ENCODE results near the gene SLC25A38. TPM values are rescaled to one million over a fixed set of nuclear protein-coding genes. Genes with fewer than 3 reads are reported as not detected.

The SLC25A38 gene
- total and polyA plus RNA-seq, 2 donors from 2014 or later, result 24.9 to 42.3 TPM

DNA sequence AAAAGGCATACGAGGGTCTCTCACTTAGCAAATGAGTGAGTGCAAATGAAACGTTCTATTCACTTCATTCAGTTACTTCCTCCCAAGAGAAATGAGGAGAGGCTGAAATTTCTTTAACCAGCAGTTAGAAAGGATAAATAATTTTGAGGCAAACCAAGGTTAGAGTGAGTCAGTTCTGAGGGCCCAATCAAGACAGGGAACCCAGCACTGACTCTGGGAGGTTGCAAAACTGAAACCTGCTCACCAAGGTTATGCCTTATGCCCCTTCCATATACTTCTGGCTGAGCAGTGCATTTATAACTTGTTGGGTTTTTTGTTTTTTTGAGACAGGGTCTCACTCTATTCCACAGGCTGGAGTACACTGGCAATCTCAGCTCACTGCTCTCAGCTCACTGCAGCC lies 18.8 kb downstream of the SLC25A38 start:
- DNase-seq (no peak), FAIRE-seq (no peak)
- no peak for TF ChIP-seq CTCF (IDR thresholded peaks at IDR 0.05; ENCODE audit: borderline replicate concordance, extremely low read depth, insufficient read depth)
- H3K27ac ChIP-seq (ENCODE audit: low read depth in 2 of 2, low read length in 2 of 2), result no peak overlapping the region
- no peaks in the 10 kb centered on the region for H3K4me1 ChIP-seq (ENCODE audit: control insufficient read depth in 2 of 3, insufficient read depth in 2 of 3, low read depth in 1 of 3, low read length in 3 of 3)
- no peak overlapping the region for H3K9ac ChIP-seq (ENCODE audit: low read length in 3 of 3)
- intact Hi-C loops (cut with DNase I), result no loop called here
- H3K36me3 ChIP-seq (ENCODE audit: control insufficient read depth in 2 of 3, insufficient read depth in 3 of 3, low read length in 3 of 3), result peaks cover 0 to 7% (median 3%) of the 10 kb centered on the region in 3 donors
- H3K9me3 ChIP-seq (ENCODE audit: control insufficient read depth in 2 of 3, insufficient read depth in 1 of 3, low read length in 3 of 3), result no peaks in the 10 kb centered on the region
- H3K4me3 ChIP-seq (ENCODE audit: low read length in 3 of 3), result no peak overlapping the region
- H3K27me3 ChIP-seq (ENCODE audit: control insufficient read depth, insufficient read depth, low read length), result no peaks in the 10 kb centered on the region

- intact Hi-C loops (cut with DNase I), result no loop called here
- no peak overlapping the region for H3K9ac ChIP-seq (ENCODE audit: low read length in 3 of 3)
- peaks cover 3 to 13% (median 6%) of the 10 kb centered on the region in 3 donors for H3K36me3 ChIP-seq (ENCODE audit: control insufficient read depth in 2 of 3, insufficient read depth in 3 of 3, low read length in 3 of 3)
- FAIRE-seq, result no peak
- DNase-seq, result no peak
- H3K9me3 ChIP-seq (ENCODE audit: control insufficient read depth in 2 of 3, insufficient read depth in 1 of 3, low read length in 3 of 3), result no peaks in the 10 kb centered on the region
- peaks cover 4 to 13% (median 4%) of the 10 kb centered on the region in 3 donors for H3K4me1 ChIP-seq (ENCODE audit: control insufficient read depth in 2 of 3, insufficient read depth in 2 of 3, low read depth in 1 of 3, low read length in 3 of 3)
- H3K27me3 ChIP-seq (ENCODE audit: control insufficient read depth, insufficient read depth, low read length), result no peaks in the 10 kb centered on the region
- no peak for TF ChIP-seq CTCF (IDR thresholded peaks at IDR 0.05; ENCODE audit: borderline replicate concordance, extremely low read depth, insufficient read depth)
- no peak overlapping the region for H3K4me3 ChIP-seq (ENCODE audit: low read length in 3 of 3)
- no peak overlapping the region for H3K27ac ChIP-seq (ENCODE audit: low read depth in 2 of 2, low read length in 2 of 2)
Observed at GRCh38 chr3:39404943-39405686, 21.9 kb downstream of the SLC25A38 start.

DNA sequence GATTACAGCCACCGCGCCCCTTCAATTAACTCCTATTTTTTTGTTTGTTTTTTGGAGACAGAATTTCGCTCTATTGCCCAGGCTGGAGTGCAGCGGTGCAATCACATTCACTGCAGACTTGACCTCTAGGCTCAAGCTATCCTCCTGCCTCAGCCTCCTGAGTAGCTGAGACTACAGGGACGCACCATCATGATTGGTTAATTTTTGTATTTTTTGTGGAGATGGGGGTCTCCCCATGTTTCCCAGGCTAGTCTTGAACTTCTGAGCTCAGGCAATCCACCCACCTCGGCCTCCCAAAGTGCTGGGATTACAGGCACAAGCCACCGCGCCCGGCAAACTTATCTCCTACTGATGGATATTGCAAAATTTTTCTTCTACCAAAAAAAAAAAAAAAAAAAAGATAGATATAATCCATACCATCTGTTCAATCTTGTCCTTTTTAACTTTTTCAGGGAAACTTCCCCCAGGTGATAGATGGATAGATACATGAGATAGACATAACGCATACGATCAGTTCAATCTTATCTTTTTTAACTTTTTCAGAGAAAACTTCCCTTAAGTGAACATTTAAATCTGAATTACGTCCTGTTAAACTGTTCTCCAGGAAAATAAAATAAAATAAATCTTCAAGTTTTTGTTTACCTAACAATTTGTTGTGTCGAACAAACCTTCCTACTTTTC lies 22.7 kb downstream of the SLC25A38 start:
- DNase-seq (no peak), FAIRE-seq (no peak)
- no peak for TF ChIP-seq CTCF (IDR thresholded peaks at IDR 0.05; ENCODE audit: borderline replicate concordance, extremely low read depth, insufficient read depth)
- Histone ChIP-seq H3K4me3 (ENCODE audit: low read length in 3 of 3) (peak overlapping the region; percentile 92), H3K36me3 (ENCODE audit: control insufficient read depth in 2 of 3, insufficient read depth in 3 of 3, low read length in 3 of 3) (peaks cover 3 to 20% (median 10%) of the 10 kb centered on the region in 3 donors), H3K9ac (ENCODE audit: low read length in 3 of 3) (peak overlapping the region in 2 of 3 donors; percentile 57 to 87), H3K9me3 (ENCODE audit: control insufficient read depth in 2 of 3, insufficient read depth in 1 of 3, low read length in 3 of 3) (no peaks in the 10 kb centered on the region), H3K27me3 (ENCODE audit: control insufficient read depth, insufficient read depth, low read length) (no peaks in the 10 kb centered on the region), H3K4me1 (ENCODE audit: control insufficient read depth in 2 of 3, insufficient read depth in 2 of 3, low read depth in 1 of 3, low read length in 3 of 3) (peaks cover 4 to 13% (median 4%) of the 10 kb centered on the region in 3 donors), H3K27ac (ENCODE audit: low read depth in 2 of 2, low read length in 2 of 2) (peak overlapping the region; percentile 43 to 76)
- intact Hi-C loops (cut with DNase I), result no loop called here

All from kidney (tissue), 14 donors.